Measurements from ENCODE around the gene VPS9D1. TPM values are rescaled to one million over a fixed set of nuclear protein-coding genes. Genes with fewer than 3 reads are reported as not detected.
A peak's percentile ranks its signal among the peaks of the same experiment; 100 is the strongest.

Gene VPS9D1
- total and polyA plus RNA-seq, 2 experiments from 2014 or later = 2.1 to 2.2 TPM

DNA sequence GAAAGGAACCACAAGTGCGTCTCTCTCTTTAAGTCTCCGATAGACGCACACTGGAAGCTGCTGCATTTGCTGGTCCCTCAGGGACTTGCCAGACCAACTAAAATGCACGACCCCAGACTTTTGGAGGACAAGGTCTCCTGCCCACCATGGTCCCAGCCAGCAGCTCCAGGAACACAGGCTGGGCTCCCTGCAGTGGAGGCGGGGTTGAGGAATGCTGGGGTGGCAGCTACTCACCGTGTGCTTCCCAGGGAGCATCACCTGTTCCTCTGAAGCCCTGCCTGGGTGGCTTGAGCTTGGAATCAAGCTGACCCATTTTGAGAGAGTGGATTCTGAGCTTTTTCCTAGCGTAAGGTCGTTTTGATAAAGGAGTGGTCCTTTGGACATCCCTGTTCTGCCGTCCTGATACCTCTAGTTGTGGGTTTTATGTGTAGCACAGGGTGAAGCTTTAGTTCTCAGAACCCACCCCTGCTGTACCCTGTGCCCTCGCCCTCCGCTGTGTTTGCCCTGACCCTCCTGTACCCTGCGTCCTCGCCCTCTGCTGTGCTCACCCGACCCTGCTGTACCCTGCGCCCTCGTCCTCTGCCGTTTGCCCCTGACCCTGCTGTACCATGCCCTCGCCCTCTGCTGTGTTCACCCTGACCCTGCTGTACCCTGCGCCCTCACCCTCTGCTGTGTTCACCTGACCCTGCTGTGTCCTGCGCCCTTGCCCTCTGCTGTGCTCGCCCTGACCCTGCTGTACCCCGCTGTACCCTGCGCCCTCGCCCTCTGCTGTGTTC is 11.6 kb upstream of the VPS9D1 start:
- H3K9me2 ChIP-seq (ENCODE audit: insufficient read depth) = no peaks in the 10 kb centered on the region
- H3K36me3 ChIP-seq (ENCODE audit: insufficient read depth) = peaks cover 8% of the 10 kb centered on the region; the same call in 1 of the 2 replicates
- no peaks in the 10 kb centered on the region for H3K4me1 ChIP-seq (ENCODE audit: insufficient read depth)
- Mint-ChIP-seq H3K27me3 (ENCODE audit: insufficient read depth, low read depth, poor library complexity) (peaks cover 24% of the 10 kb centered on the region), H3K9me3 (no peaks in the 10 kb centered on the region; the same call in 2 of the 3 replicates), H3K4me1 (peaks cover 14% of the 10 kb centered on the region), H3K27ac (no peak overlapping the region), H3K4me3 (no peak overlapping the region), H3K36me3 (ENCODE audit: low read depth) (peaks cover 72% of the 10 kb centered on the region)
- H2AFZ ChIP-seq = no peak overlapping the region
- H4K20me1 ChIP-seq (replicated peaks; ENCODE audit: insufficient read depth) = peaks cover 10% of the 10 kb centered on the region; the same call in 1 of the 2 replicates
- no peak overlapping the region for H3K27ac ChIP-seq (ENCODE audit: low read depth)
- no peak overlapping the region for H3K4me2 ChIP-seq
- DNase-seq (ENCODE audit: low spot score) (no peak), ATAC-seq (no peak)
- TF ChIP-seq CREB1 (CRISPR knock-in tag; IDR thresholded peaks at IDR 0.05; ENCODE audit: low read depth) (no peak), POLR2AphosphoS5 (IDR thresholded peaks at IDR 0.05; ENCODE audit: low read depth) (peak; percentile 30; the same call in 1 of the 2 replicates)
- H3K27me3 ChIP-seq (ENCODE audit: insufficient read depth) = no peaks in the 10 kb centered on the region
- H3K79me2 ChIP-seq (replicated peaks; ENCODE audit: insufficient read depth) = no peaks in the 10 kb centered on the region
- H3F3A ChIP-seq (replicated peaks; ENCODE audit: low read depth) = peaks cover 14% of the 10 kb centered on the region; the same call in 1 of the 2 replicates
- no peak overlapping the region for H3K4me3 ChIP-seq

- Mint-ChIP-seq H3K27me3 (ENCODE audit: insufficient read depth, low read depth, poor library complexity) (peaks cover 24% of the 10 kb centered on the region), H3K9me3 (no peaks in the 10 kb centered on the region; the same call in 2 of the 3 replicates), H3K36me3 (ENCODE audit: low read depth) (peaks cover 63% of the 10 kb centered on the region), H3K4me1 (peaks cover 14% of the 10 kb centered on the region), H3K27ac (no peak overlapping the region), H3K4me3 (no peak overlapping the region)
- Histone ChIP-seq H2AFZ (no peak overlapping the region), H3K4me3 (no peak overlapping the region), H3K36me3 (ENCODE audit: insufficient read depth) (peaks cover 8% of the 10 kb centered on the region; the same call in 1 of the 2 replicates), H3K9me2 (ENCODE audit: insufficient read depth) (no peaks in the 10 kb centered on the region), H3F3A (replicated peaks; ENCODE audit: low read depth) (peaks cover 12% of the 10 kb centered on the region; the same call in 1 of the 2 replicates), H3K27ac (ENCODE audit: low read depth) (no peak overlapping the region), H3K27me3 (ENCODE audit: insufficient read depth) (peaks cover 4% of the 10 kb centered on the region; the same call in 1 of the 2 replicates), H4K20me1 (replicated peaks; ENCODE audit: insufficient read depth) (peaks cover 12% of the 10 kb centered on the region; the same call in 1 of the 2 replicates), H3K4me1 (ENCODE audit: insufficient read depth) (no peaks in the 10 kb centered on the region), H3K4me2 (no peak overlapping the region), H3K79me2 (replicated peaks; ENCODE audit: insufficient read depth) (no peaks in the 10 kb centered on the region)
- no peak for DNase-seq (ENCODE audit: low spot score)
- peak; percentile 8 for ATAC-seq
- no peak for TF ChIP-seq ZNF462 (CRISPR knock-in tag; IDR thresholded peaks at IDR 0.05)
- no peak for TF ChIP-seq JUNB (IDR thresholded peaks at IDR 0.05; ENCODE audit: unreplicated experiment)
- TF ChIP-seq, protein P1, sequence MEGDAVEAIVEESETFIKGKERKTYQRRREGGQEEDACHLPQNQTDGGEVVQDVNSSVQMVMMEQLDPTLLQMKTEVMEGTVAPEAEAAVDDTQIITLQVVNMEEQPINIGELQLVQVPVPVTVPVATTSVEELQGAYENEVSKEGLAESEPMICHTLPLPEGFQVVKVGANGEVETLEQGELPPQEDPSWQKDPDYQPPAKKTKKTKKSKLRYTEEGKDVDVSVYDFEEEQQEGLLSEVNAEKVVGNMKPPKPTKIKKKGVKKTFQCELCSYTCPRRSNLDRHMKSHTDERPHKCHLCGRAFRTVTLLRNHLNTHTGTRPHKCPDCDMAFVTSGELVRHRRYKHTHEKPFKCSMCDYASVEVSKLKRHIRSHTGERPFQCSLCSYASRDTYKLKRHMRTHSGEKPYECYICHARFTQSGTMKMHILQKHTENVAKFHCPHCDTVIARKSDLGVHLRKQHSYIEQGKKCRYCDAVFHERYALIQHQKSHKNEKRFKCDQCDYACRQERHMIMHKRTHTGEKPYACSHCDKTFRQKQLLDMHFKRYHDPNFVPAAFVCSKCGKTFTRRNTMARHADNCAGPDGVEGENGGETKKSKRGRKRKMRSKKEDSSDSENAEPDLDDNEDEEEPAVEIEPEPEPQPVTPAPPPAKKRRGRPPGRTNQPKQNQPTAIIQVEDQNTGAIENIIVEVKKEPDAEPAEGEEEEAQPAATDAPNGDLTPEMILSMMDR (conservative IDR thresholded peaks at IDR 0.05; ENCODE audit: low read depth in 2 of 2) = no peak
- no peak for TF ChIP-seq NANOG (IDR thresholded peaks at IDR 0.05; ENCODE audit: borderline replicate concordance)
- no peak for TF ChIP-seq ZNF114 (CRISPR knock-in tag; IDR thresholded peaks at IDR 0.05)
- no peak for TF ChIP-seq EZH2 (IDR thresholded peaks at IDR 0.05; ENCODE audit: low read depth, unreplicated experiment)
- TF ChIP-seq POLR2AphosphoS5 (IDR thresholded peaks at IDR 0.05; ENCODE audit: low read depth) = no peak
- TF ChIP-seq STAT1 (IDR thresholded peaks at IDR 0.05; ENCODE audit: unreplicated experiment) = no peak
Measured at GRCh38 chr16:89730610-89731234, 10.0 kb upstream of the VPS9D1 start.

Data from GM23338 (cell line).